Choroid plexus epithelial cell (primary cell): Measurements from ENCODE around the gene INPP5A.

Experiments
- DNase-seq: peaks from one replicate; pipeline ENCODE4 v3.0.0-alpha.2; 2010; ENCODE audit warnings: low read depth
- H3K4me3 ChIP-seq: 2 replicates; pipeline ENCODE4 v1.5.1; 2011; ENCODE audit warnings: low read depth, mild to moderate bottlenecking, control low read depth, low read length, moderate library complexity
- TF ChIP-seq, protein P1 (sequence below): conservative IDR thresholded peaks from 2 replicates; pipeline ENCODE4 v1.5.1; 2011; ENCODE audit warnings: low read depth, mild to moderate bottlenecking, control low read depth, inconsistent platforms, low read length, moderate library complexity

Gene INPP5A

GRCh38 chr10:132693676-132694075 lies 156.1 kb downstream of the INPP5A start:
- peak; percentile 69 for DNase-seq
- no peak overlapping the region for H3K4me3 ChIP-seq
- TF ChIP-seq, protein P1, sequence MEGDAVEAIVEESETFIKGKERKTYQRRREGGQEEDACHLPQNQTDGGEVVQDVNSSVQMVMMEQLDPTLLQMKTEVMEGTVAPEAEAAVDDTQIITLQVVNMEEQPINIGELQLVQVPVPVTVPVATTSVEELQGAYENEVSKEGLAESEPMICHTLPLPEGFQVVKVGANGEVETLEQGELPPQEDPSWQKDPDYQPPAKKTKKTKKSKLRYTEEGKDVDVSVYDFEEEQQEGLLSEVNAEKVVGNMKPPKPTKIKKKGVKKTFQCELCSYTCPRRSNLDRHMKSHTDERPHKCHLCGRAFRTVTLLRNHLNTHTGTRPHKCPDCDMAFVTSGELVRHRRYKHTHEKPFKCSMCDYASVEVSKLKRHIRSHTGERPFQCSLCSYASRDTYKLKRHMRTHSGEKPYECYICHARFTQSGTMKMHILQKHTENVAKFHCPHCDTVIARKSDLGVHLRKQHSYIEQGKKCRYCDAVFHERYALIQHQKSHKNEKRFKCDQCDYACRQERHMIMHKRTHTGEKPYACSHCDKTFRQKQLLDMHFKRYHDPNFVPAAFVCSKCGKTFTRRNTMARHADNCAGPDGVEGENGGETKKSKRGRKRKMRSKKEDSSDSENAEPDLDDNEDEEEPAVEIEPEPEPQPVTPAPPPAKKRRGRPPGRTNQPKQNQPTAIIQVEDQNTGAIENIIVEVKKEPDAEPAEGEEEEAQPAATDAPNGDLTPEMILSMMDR = no peak

- no peak for DNase-seq
- TF ChIP-seq, protein P1 = no peak
- H3K4me3 ChIP-seq = no peak overlapping the region
Observed at GRCh38 chr10:132696204-132696603, 158.6 kb downstream of the INPP5A start.

- TF ChIP-seq, protein P1 = no peak
- H3K4me3 ChIP-seq = no peak overlapping the region
- no peak for DNase-seq
Observed at GRCh38 chr10:132696728-132697577, 159.4 kb downstream of the INPP5A start.

- TF ChIP-seq, protein P1 = no peak
- H3K4me3 ChIP-seq = no peak overlapping the region
- DNase-seq = no peak
Observed at GRCh38 chr10:132697578-132698200, 160.1 kb downstream of the INPP5A start.

DNA sequence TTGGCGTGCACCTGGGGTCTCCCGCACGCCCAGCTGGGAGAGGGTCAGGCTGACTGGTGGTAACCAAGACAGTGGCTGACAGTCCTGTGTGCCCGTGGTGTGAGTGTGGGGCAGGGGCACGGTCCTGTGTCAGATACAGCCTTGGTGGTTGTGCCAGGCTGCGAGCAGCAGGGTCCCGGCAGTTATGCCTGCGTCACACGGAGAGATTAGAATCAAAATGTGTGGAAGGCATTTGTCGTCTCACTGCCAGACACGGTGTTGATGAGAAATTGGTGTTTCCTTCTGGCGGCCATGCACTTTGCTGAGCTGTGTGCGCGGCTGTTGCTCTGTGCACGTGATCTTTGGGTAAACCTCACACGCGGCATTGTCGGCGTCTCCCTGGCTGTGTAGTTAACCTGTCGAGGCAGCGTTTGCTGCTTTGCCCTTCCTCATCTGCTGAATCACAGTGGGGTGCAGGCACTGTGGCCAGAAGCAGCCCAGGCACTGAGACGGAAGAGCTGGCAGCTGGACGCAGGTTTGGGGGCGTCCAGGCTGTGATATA lies 160.7 kb downstream of the INPP5A start:
- no peak overlapping the region for H3K4me3 ChIP-seq
- TF ChIP-seq, protein P1 = no peak
- DNase-seq = no peak

- TF ChIP-seq, protein P1 = no peak
- no peak for DNase-seq
- H3K4me3 ChIP-seq = no peak overlapping the region
Observed at GRCh38 chr10:132698761-132699391, 161.3 kb downstream of the INPP5A start.
